Fibroblast of lung (primary cell): Measurements from ENCODE around the gene TRIB2.

Source experiments
- EZH2 ChIP-seq: IDR thresholded peaks from 2 replicates; pipeline ENCODE4 v1.5.1; 2012; ENCODE audit warnings: low read length, control low read depth, mild to moderate bottlenecking; ENCODE audit errors: missing control alignments
- TF ChIP-seq, protein P1 (sequence below), 2 donors: IDR thresholded peaks in 1 of 2; conservative IDR thresholded peaks in 1 of 2; 1 replicate in 1 of 2; 2 replicates in 1 of 2; pipeline ENCODE4 v1.5.1; 2011 to 2012; ENCODE audit warnings: low read length in 2 of 2, control low read depth in 1 of 2, inconsistent platforms in 1 of 2, low read depth in 1 of 2, mild to moderate bottlenecking in 1 of 2

GRCh38 chr2:12672711-12673315 is 43.9 kb upstream of the TRIB2 start:
- TF ChIP-seq, protein P1, sequence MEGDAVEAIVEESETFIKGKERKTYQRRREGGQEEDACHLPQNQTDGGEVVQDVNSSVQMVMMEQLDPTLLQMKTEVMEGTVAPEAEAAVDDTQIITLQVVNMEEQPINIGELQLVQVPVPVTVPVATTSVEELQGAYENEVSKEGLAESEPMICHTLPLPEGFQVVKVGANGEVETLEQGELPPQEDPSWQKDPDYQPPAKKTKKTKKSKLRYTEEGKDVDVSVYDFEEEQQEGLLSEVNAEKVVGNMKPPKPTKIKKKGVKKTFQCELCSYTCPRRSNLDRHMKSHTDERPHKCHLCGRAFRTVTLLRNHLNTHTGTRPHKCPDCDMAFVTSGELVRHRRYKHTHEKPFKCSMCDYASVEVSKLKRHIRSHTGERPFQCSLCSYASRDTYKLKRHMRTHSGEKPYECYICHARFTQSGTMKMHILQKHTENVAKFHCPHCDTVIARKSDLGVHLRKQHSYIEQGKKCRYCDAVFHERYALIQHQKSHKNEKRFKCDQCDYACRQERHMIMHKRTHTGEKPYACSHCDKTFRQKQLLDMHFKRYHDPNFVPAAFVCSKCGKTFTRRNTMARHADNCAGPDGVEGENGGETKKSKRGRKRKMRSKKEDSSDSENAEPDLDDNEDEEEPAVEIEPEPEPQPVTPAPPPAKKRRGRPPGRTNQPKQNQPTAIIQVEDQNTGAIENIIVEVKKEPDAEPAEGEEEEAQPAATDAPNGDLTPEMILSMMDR (conservative IDR thresholded peaks at IDR 0.05 in 1 of 2, IDR thresholded peaks at IDR 0.05 in 1 of 2; ENCODE audit: low read depth in 1 of 2, low read length in 2 of 2), result no peak
- TF ChIP-seq EZH2, result no peak
